ENCODE data around the gene TXNL4A. TPM values are rescaled to one million over a fixed set of nuclear protein-coding genes. Genes with fewer than 3 reads are reported as not detected.

TXNL4A gene
- total RNA-seq, 2 donors from 2014 or later: 117 to 138 TPM

DNA sequence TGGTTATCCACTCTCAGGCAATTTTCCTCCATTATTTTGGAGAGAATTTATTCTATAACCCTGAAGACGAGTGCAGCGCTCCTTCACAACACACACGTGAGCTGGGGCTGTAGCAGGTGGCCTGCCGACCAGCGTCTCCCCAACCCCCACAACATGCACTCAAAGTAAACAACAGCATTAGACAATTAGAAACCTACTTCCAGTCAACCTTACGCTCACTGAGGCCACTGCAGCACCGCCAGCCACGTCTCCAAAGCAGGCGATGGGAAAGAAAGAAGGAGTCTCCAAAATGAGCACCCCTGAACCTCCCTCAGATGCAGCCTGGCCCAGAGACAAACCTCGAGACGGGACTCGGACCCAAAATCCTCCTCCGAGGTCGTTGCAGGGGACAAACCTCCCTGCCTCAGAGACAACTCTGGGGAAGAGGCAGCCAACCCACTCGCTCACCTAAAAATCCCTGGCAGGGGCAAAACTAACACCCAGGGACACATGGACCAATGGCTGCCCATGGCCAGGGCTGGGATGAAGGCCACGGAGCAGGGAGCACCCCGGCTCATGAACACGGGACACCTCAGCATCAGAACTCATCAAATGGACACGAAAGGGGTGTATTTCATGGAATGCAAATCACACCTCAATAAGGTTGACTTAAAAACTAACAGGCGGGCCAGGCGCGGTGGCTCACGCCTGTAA is 39.5 kb downstream of the TXNL4A start:
- Histone ChIP-seq H3K36me3 (ENCODE audit: control insufficient read depth, insufficient read depth, low read length) (peaks cover 11% of the 10 kb centered on the region), H3K27me3 (ENCODE audit: control insufficient read depth, insufficient read depth, low read length, poor library complexity, severe bottlenecking) (peaks cover 15% of the 10 kb centered on the region), H3K9me3 (ENCODE audit: control insufficient read depth, low read length) (no peaks in the 10 kb centered on the region), H3K9ac (ENCODE audit: extremely low read depth, low read length, poor library complexity, severe bottlenecking) (no peak overlapping the region), H3K4me1 (ENCODE audit: control insufficient read depth, insufficient read depth, low read length) (peaks cover 3% of the 10 kb centered on the region), H3K4me3 (ENCODE audit: low read length) (no peak overlapping the region), H3K27ac (ENCODE audit: low read depth, low read length) (no peak overlapping the region)
- H3K27me3 Mint-ChIP-seq (ENCODE audit: insufficient read depth): peaks cover 46% of the 10 kb centered on the region
- H3K27ac Mint-ChIP-seq: no peak overlapping the region
- peak; percentile 23 for DNase-seq
- H3K9me3 Mint-ChIP-seq: no peaks in the 10 kb centered on the region
- WGBS, 2 experiments (ENCODE audit: insufficient coverage in 1 of 2, insufficient read length in 1 of 2): 91 to 97% methylated on average over 13 to 23 of the region's 23 CpGs
- no peak overlapping the region for H3K4me3 Mint-ChIP-seq
- H3K36me3 Mint-ChIP-seq (ENCODE audit: low read depth): peaks cover 19% of the 10 kb centered on the region
- peaks cover 16% of the 10 kb centered on the region for H3K4me1 Mint-ChIP-seq
- TF ChIP-seq, protein P1, sequence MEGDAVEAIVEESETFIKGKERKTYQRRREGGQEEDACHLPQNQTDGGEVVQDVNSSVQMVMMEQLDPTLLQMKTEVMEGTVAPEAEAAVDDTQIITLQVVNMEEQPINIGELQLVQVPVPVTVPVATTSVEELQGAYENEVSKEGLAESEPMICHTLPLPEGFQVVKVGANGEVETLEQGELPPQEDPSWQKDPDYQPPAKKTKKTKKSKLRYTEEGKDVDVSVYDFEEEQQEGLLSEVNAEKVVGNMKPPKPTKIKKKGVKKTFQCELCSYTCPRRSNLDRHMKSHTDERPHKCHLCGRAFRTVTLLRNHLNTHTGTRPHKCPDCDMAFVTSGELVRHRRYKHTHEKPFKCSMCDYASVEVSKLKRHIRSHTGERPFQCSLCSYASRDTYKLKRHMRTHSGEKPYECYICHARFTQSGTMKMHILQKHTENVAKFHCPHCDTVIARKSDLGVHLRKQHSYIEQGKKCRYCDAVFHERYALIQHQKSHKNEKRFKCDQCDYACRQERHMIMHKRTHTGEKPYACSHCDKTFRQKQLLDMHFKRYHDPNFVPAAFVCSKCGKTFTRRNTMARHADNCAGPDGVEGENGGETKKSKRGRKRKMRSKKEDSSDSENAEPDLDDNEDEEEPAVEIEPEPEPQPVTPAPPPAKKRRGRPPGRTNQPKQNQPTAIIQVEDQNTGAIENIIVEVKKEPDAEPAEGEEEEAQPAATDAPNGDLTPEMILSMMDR (conservative IDR thresholded peaks at IDR 0.05): no peak

DNA sequence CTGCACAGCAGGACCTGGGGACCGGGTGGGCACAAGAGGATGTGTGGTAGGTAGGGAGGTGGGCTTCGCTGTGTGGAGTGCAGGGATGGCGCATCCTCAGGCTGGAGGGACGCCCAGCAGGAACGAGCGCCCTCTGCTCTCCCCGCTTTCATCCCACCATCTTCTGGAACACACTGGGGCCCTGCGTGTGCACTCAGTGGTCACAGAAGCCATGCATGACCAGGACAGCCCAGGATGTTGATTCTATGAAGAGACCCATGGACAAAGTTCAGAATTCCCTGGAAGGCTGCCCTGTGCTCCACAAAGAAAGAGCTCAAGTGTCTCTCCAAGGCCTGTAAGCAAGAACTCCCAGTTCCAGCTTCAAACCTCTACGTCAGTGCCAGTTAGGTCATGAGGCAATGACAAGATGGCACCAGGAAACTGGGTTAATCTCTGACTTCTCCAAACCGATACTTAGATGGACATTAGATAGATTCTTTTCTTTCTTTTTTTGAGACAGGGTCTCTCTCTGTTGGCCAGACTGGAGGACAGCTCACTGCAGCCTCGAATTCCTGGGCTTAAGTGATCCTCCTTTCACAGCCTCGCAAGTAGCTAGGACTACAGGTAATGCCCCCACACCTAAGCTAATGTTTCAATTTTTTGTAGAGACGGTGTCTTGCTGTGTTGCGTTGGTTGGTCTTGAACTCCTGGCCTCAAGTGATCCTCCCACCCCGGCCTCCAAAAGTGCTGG is 40.3 kb downstream of the TXNL4A start:
- peaks cover 19% of the 10 kb centered on the region for H3K36me3 Mint-ChIP-seq (ENCODE audit: low read depth)
- Histone ChIP-seq H3K9ac (ENCODE audit: extremely low read depth, low read length, poor library complexity, severe bottlenecking) (no peak overlapping the region), H3K9me3 (ENCODE audit: control insufficient read depth, low read length) (no peaks in the 10 kb centered on the region), H3K27me3 (ENCODE audit: control insufficient read depth, insufficient read depth, low read length, poor library complexity, severe bottlenecking) (peaks cover 13% of the 10 kb centered on the region), H3K4me1 (ENCODE audit: control insufficient read depth, insufficient read depth, low read length) (peaks cover 9% of the 10 kb centered on the region), H3K27ac (ENCODE audit: low read depth, low read length) (no peak overlapping the region), H3K4me3 (ENCODE audit: low read length) (no peak overlapping the region), H3K36me3 (ENCODE audit: control insufficient read depth, insufficient read depth, low read length) (peaks cover 11% of the 10 kb centered on the region)
- peaks cover 16% of the 10 kb centered on the region for H3K4me1 Mint-ChIP-seq
- H3K27me3 Mint-ChIP-seq (ENCODE audit: insufficient read depth): peaks cover 38% of the 10 kb centered on the region
- no peaks in the 10 kb centered on the region for H3K9me3 Mint-ChIP-seq
- H3K4me3 Mint-ChIP-seq: no peak overlapping the region
- peak; percentile 26 for DNase-seq
- H3K27ac Mint-ChIP-seq: no peak overlapping the region
- TF ChIP-seq, protein P1 (conservative IDR thresholded peaks at IDR 0.05): no peak
- 88 to 94% methylated on average over 12 to 15 of the region's 15 CpGs for WGBS, 2 experiments (ENCODE audit: insufficient coverage in 1 of 2, insufficient read length in 1 of 2)

DNA sequence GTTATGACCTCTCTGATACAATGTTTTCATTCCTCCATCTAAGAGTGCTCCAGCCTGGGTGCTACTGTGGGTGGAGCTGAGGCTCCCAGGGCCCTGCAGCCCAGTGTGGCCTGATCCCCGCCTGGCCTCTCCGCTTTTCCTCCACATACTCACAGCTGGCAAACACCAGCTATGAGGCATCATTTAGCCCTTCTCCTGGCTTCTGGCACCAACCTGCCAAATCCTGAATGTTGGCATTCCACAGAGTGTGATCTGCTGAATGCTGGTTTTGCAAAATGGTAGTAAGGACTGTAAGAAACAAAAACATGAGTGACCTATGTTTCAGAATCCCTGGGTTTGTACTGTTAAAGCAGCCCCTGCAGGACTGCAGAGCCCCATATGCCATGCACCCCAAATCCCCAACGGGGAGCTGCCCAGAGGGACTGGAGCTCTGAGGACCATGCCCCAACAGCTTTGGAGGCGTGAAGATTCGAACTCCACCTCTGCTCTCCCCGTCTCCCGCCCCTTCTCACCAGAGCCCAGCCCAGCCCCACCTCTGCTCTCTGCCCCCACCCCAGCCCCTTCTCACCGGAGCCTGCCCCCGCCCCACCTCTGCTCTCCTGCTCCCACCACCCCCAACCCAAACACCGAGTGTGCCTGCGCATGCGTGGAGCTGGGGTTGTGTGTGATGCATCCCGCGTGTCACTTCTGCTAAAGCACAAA is 41.2 kb downstream of the TXNL4A start:
- H3K4me3 Mint-ChIP-seq: no peak overlapping the region
- DNase-seq: peak; percentile 30

More for the DNA sequence above, 41.2 kb downstream of the TXNL4A start:
- Histone ChIP-seq H3K4me1 (ENCODE audit: control insufficient read depth, insufficient read depth, low read length) (peaks cover 11% of the 10 kb centered on the region), H3K4me3 (ENCODE audit: low read length) (no peak overlapping the region), H3K27me3 (ENCODE audit: control insufficient read depth, insufficient read depth, low read length, poor library complexity, severe bottlenecking) (peaks cover 5% of the 10 kb centered on the region), H3K27ac (ENCODE audit: low read depth, low read length) (no peak overlapping the region), H3K9me3 (ENCODE audit: control insufficient read depth, low read length) (no peaks in the 10 kb centered on the region), H3K9ac (ENCODE audit: extremely low read depth, low read length, poor library complexity, severe bottlenecking) (no peak overlapping the region), H3K36me3 (ENCODE audit: control insufficient read depth, insufficient read depth, low read length) (peaks cover 19% of the 10 kb centered on the region)
- peaks cover 20% of the 10 kb centered on the region for H3K4me1 Mint-ChIP-seq
- H3K36me3 Mint-ChIP-seq (ENCODE audit: low read depth): peaks cover 25% of the 10 kb centered on the region
- 92 to 97% methylated on average over 2 to 12 of the region's 14 CpGs for WGBS, 2 experiments (ENCODE audit: insufficient coverage in 1 of 2, insufficient read length in 1 of 2)
- TF ChIP-seq, protein P1 (conservative IDR thresholded peaks at IDR 0.05): no peak
- H3K27me3 Mint-ChIP-seq (ENCODE audit: insufficient read depth): peaks cover 30% of the 10 kb centered on the region
- H3K9me3 Mint-ChIP-seq: no peaks in the 10 kb centered on the region
- H3K27ac Mint-ChIP-seq: no peak overlapping the region
